ENCODE measurements around the gene DIPK1B. TPM values are rescaled to one million over a fixed set of nuclear protein-coding genes. Genes with fewer than 3 reads are reported as not detected.

Gene DIPK1B
- total and polyA plus RNA-seq, 2 donors (not counting 3 experiments of a cell fraction or from before 2014, with no cell fraction given), result 253 to 441 TPM

DNA sequence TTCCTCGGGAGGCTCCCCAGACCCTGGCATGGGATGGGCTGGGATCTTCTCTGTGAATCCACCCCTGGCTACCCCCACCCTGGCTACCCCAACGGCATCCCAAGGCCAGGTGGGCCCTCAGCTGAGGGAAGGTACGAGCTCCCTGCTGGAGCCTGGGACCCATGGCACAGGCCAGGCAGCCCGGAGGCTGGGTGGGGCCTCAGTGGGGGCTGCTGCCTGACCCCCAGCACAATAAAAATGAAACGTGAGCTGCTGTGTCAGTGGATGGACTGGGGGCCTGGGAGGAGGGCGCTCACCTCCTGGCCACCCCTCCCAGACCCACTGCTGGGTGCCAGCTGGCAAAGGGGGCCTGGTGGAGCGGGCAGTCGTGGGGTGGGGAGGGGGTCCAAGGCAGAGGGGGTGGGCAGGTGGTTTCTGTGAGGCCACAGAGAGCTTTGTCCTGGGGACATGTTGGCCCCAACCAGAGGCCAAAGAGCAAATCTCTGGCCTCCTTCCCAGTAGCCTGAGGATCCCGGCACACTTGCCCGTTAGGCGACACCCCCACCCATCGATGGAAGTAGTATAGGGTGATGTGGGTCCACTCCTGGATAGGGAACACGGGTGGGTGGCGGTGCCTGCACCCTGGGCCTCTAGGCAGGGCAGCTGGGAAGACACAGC lies 39.8 kb upstream of the DIPK1B start:
- no peak for FAIRE-seq
- H3K36me3 ChIP-seq (ENCODE audit: control insufficient read depth in 2 of 2, extremely low read depth in 1 of 2, insufficient read depth in 2 of 2, low read length in 2 of 2), result peaks cover 27 to 52% of the 10 kb centered on the region in 2 experiments

GRCh38 chr9:136673088-136673974 lies 39.0 kb upstream of the DIPK1B start:
- dilution Hi-C loops (cut with MboI; ENCODE audit: extremely low pct_ligation_motif_present, low sequenced_read_pairs) (no loop called here), intact Hi-C loops (cut with micrococcal nuclease) (loop anchor here (2.0 to 5.0 kb wide), 2 partner anchors 39 to 51 kb away; partner anchors contain the start of gene DIPK1B)
- no peak overlapping the region for H3K9ac ChIP-seq (replicated peaks; ENCODE audit: extremely low read depth, insufficient read depth, low read length)
- TF ChIP-seq EZH2 (IDR thresholded peaks at IDR 0.05; ENCODE audit: borderline replicate concordance, low read depth, low read length, severe bottlenecking) (no peak), POLR2A (IDR thresholded peaks at IDR 0.05; ENCODE audit: low read depth, low read length) (peak; percentile 94), POLR2AphosphoS5 (IDR thresholded peaks at IDR 0.05; ENCODE audit: insufficient read depth, low read depth, low read length) (peak; percentile 98)
- peaks cover 7% of the 10 kb centered on the region for H3K4me1 ChIP-seq (ENCODE audit: control insufficient read depth, extremely low read depth, insufficient read depth, low read length)
- POLR2A ChIA-PET, result interaction anchor here (1.0 to 6.2 kb wide), 4 partner anchors 11 to 134 kb away, joined by 6 to 54 read pairs (median 10); partner anchors contain the start of gene EGFL7
- H3K27me3 ChIP-seq (ENCODE audit: control insufficient read depth in 2 of 2, insufficient read depth in 2 of 2, low read length in 2 of 2), result no peaks in the 10 kb centered on the region
- H3K4me3 ChIP-seq (replicated peaks in 1 of 3; ENCODE audit: insufficient read depth in 1 of 3, low read depth in 1 of 3, low read length in 3 of 3), result no peak overlapping the region
- H3K36me3 ChIP-seq (ENCODE audit: control insufficient read depth in 2 of 2, extremely low read depth in 1 of 2, insufficient read depth in 2 of 2, low read length in 2 of 2), result peaks cover 19 to 45% of the 10 kb centered on the region in 2 experiments
- H3K79me2 ChIP-seq (ENCODE audit: control insufficient read depth, insufficient read depth, low read length), result peaks cover 20% of the 10 kb centered on the region
- peak; percentile 80 for DNase-seq (ENCODE audit: low read depth, low spot score)
- H3K9me3 ChIP-seq (replicated peaks; ENCODE audit: control insufficient read depth, insufficient read depth, low read length), result no peaks in the 10 kb centered on the region
- no peak overlapping the region for H3K27ac ChIP-seq (ENCODE audit: insufficient read depth, low read depth, low read length)
- no peak for FAIRE-seq
- no peak overlapping the region for H2AFZ ChIP-seq (ENCODE audit: low read depth, low read length)
- H4K20me1 ChIP-seq (replicated peaks; ENCODE audit: control insufficient read depth, extremely low read depth, insufficient read depth, low read length), result no peaks in the 10 kb centered on the region
- no peak overlapping the region for H3K4me2 ChIP-seq (ENCODE audit: insufficient read depth, low read length)
- CTCF ChIA-PET, result interaction anchor here (1.0 to 6.3 kb wide), 3 partner anchors 16 to 48 kb away, joined by 4 to 45 read pairs (median 4); no protein-coding TSS in a partner anchor
- no peaks in the 10 kb centered on the region for H3K9me1 ChIP-seq (replicated peaks; ENCODE audit: control insufficient read depth, extremely low read depth, insufficient read depth, low read length)
- BruUV-seq (replicated peaks), result TSS peak; percentile 28

More for the DNA sequence above, 39.8 kb upstream of the DIPK1B start:
- H4K20me1 ChIP-seq (replicated peaks; ENCODE audit: control insufficient read depth, extremely low read depth, insufficient read depth, low read length), result no peaks in the 10 kb centered on the region
- peak; percentile 51 for DNase-seq (ENCODE audit: low read depth, low spot score)
- H3K27ac ChIP-seq (ENCODE audit: insufficient read depth, low read depth, low read length), result no peak overlapping the region
- H2AFZ ChIP-seq (ENCODE audit: low read depth, low read length), result no peak overlapping the region
- peaks cover 28% of the 10 kb centered on the region for H3K79me2 ChIP-seq (ENCODE audit: control insufficient read depth, insufficient read depth, low read length)
- no peak overlapping the region for H3K4me3 ChIP-seq (replicated peaks in 1 of 3; ENCODE audit: insufficient read depth in 1 of 3, low read depth in 1 of 3, low read length in 3 of 3)
- H3K27me3 ChIP-seq (ENCODE audit: control insufficient read depth in 2 of 2, insufficient read depth in 2 of 2, low read length in 2 of 2), result no peaks in the 10 kb centered on the region
- H3K4me1 ChIP-seq (ENCODE audit: control insufficient read depth, extremely low read depth, insufficient read depth, low read length), result peaks cover 11% of the 10 kb centered on the region
- no TSS peak for BruUV-seq (replicated peaks)
- TF ChIP-seq EZH2 (IDR thresholded peaks at IDR 0.05; ENCODE audit: borderline replicate concordance, low read depth, low read length, severe bottlenecking) (no peak), POLR2AphosphoS5 (IDR thresholded peaks at IDR 0.05; ENCODE audit: insufficient read depth, low read depth, low read length) (no peak)
- CTCF ChIA-PET, result interaction anchor here (0.9 to 6.3 kb wide), 7 partner anchors 16 to 188 kb away, joined by 3 to 45 read pairs (median 4); no protein-coding TSS in a partner anchor
- POLR2A ChIA-PET, result interaction anchor here (1.0 to 6.2 kb wide), 5 partner anchors 10 to 133 kb away, joined by 5 to 54 read pairs (median 9); partner anchors contain the start of gene EGFL7
- no peaks in the 10 kb centered on the region for H3K9me1 ChIP-seq (replicated peaks; ENCODE audit: control insufficient read depth, extremely low read depth, insufficient read depth, low read length)
- no peak overlapping the region for H3K9ac ChIP-seq (replicated peaks; ENCODE audit: extremely low read depth, insufficient read depth, low read length)
- H3K9me3 ChIP-seq (replicated peaks; ENCODE audit: control insufficient read depth, insufficient read depth, low read length), result no peaks in the 10 kb centered on the region
- dilution Hi-C loops (cut with MboI; ENCODE audit: extremely low pct_ligation_motif_present, low sequenced_read_pairs), result no loop called here
- intact Hi-C loops (cut with micrococcal nuclease), result loop anchor here (2.0 to 5.0 kb wide), 2 partner anchors 40 to 52 kb away; partner anchors contain the start of gene DIPK1B
- no peak overlapping the region for H3K4me2 ChIP-seq (ENCODE audit: insufficient read depth, low read length)
